ENCODE results near the gene PRICKLE1.

PRICKLE1 gene

DNA sequence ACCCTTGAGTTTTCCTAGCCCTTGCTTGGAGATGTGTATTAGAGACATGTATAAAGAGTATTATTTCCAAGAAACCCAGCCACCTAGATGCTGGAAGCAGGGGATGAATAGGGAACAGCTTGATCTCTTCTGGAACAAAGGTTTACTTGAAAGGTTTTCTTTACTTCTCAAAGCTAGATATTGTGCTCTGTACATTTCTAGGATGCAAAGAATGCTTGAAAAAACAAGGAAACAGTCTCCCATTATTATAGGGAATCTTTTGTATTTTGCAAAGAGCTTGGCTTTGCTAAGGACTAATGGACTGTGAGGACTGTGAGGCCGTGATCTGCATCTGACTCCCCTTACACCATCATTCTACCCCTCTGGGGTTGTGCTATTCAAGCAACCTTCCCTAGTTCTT lies 77.9 kb downstream of the PRICKLE1 start:
- no peak for DNase-seq (ENCODE audit: low read depth)
- TF ChIP-seq CTCF (conservative IDR thresholded peaks at IDR 0.05; ENCODE audit: low read depth, low read length), result no peak
- H3K4me3 ChIP-seq (ENCODE audit: low read length), result no peak overlapping the region

DNA sequence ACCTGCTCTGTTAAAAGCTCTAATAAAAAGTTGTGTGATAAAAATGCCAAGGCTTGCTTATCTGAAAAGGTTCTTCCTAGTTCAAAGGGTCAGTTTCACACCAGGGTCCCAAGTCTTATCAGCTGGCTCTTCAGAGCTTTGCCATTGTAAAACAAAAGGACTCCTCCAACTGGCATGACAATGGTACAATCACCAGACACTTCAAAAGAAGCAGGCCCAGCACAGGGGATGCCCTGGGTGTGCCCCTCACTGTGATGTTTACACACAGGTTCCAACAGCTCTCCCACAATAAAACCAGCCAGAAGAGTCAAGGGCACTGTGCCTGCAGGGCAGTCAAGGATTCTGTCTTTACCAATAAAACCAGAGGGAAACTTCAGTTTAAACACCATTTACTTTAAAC lies 78.7 kb downstream of the PRICKLE1 start:
- no peak overlapping the region for H3K4me3 ChIP-seq (ENCODE audit: low read length)
- DNase-seq (ENCODE audit: low read depth), result no peak
- TF ChIP-seq CTCF (conservative IDR thresholded peaks at IDR 0.05; ENCODE audit: low read depth, low read length), result no peak

- no peak for TF ChIP-seq CTCF (conservative IDR thresholded peaks at IDR 0.05; ENCODE audit: low read depth, low read length)
- no peak overlapping the region for H3K4me3 ChIP-seq (ENCODE audit: low read length)
- DNase-seq (ENCODE audit: low read depth), result no peak
Measured at GRCh38 chr12:42508913-42509460, 80.6 kb downstream of the PRICKLE1 start.

- TF ChIP-seq CTCF (conservative IDR thresholded peaks at IDR 0.05; ENCODE audit: low read depth, low read length), result no peak
- DNase-seq (ENCODE audit: low read depth), result no peak
- no peak overlapping the region for H3K4me3 ChIP-seq (ENCODE audit: low read length)
Measured at GRCh38 chr12:42507565-42507964, 82.0 kb downstream of the PRICKLE1 start.

- no peak for TF ChIP-seq CTCF (conservative IDR thresholded peaks at IDR 0.05; ENCODE audit: low read depth, low read length)
- H3K4me3 ChIP-seq (ENCODE audit: low read length), result no peak overlapping the region
- no peak for DNase-seq (ENCODE audit: low read depth)
Measured at GRCh38 chr12:42507081-42507480, 82.5 kb downstream of the PRICKLE1 start.

- peak; percentile 32 for DNase-seq (ENCODE audit: low read depth)
- no peak overlapping the region for H3K4me3 ChIP-seq (ENCODE audit: low read length)
- no peak for TF ChIP-seq CTCF (conservative IDR thresholded peaks at IDR 0.05; ENCODE audit: low read depth, low read length)
Measured at GRCh38 chr12:42504049-42504448, 85.5 kb downstream of the PRICKLE1 start.

- no peak for DNase-seq (ENCODE audit: low read depth)
- TF ChIP-seq CTCF (conservative IDR thresholded peaks at IDR 0.05; ENCODE audit: low read depth, low read length), result no peak
- H3K4me3 ChIP-seq (ENCODE audit: low read length), result no peak overlapping the region
Measured at GRCh38 chr12:42502682-42503081, 86.9 kb downstream of the PRICKLE1 start.
